SJCRH30 (cell line): Measurements from ENCODE around the gene WHRN. TPM values are rescaled to one million over a fixed set of nuclear protein-coding genes. Genes with fewer than 3 reads are reported as not detected.

Experiments
- DNase-seq, 2 experiments: peaks; one replicate each; pipeline ENCODE4 v3.0.0-alpha.2; 2015 to 2020
- H3K27ac ChIP-seq: fragments of 250-450 bp; sonication (Bioruptor Pico); 2 replicates; pipeline ENCODE4 v1.5.1; 2020; ENCODE audit warnings: mild to moderate bottlenecking, moderate library complexity
- H3K27me3 ChIP-seq: fragments of 250-450 bp; sonication (Bioruptor Pico); 2 replicates; pipeline ENCODE4 v1.5.1; 2020; ENCODE audit warnings: mild to moderate bottlenecking, moderate library complexity
- H3K36me3 ChIP-seq: fragments of 250-450 bp; sonication (Bioruptor Pico); 2 replicates; pipeline ENCODE4 v1.5.1; 2020; ENCODE audit warnings: mild to moderate bottlenecking, moderate library complexity
- H3K4me1 ChIP-seq: fragments of 250-450 bp; sonication (Bioruptor Pico); 2 replicates; pipeline ENCODE4 v1.5.1; 2020; ENCODE audit warnings: mild to moderate bottlenecking, moderate library complexity
- H3K4me3 ChIP-seq: fragments of 250-450 bp; sonication (Bioruptor Pico); 2 replicates; pipeline ENCODE4 v1.5.1; 2020; ENCODE audit warnings: mild to moderate bottlenecking, moderate library complexity
- H3K9me3 ChIP-seq: fragments of 250-450 bp; sonication (Bioruptor Pico); replicated peaks from 2 replicates; pipeline ENCODE4 v1.5.1; 2020; ENCODE audit warnings: mild to moderate bottlenecking, moderate library complexity
- total RNA-seq: library from RNA; depleted of rRNA; stranded (reverse); fragments of >200 nt; shearing (Covaris generic); gene quantifications from 2 replicates; pipeline ENCODE4 v1.2.3, GENCODE V29; 2014

Gene WHRN
- total RNA-seq, 1 experiment from 2014 or later = 3.1 TPM

GRCh38 chr9:114524247-114524681 is 19.0 kb upstream of the WHRN start:
- DNase-seq = no peak
- Histone ChIP-seq H3K27me3 (no peaks in the 10 kb centered on the region), H3K36me3 (no peaks in the 10 kb centered on the region), H3K4me1 (peaks cover 8% of the 10 kb centered on the region), H3K27ac (no peak overlapping the region), H3K4me3 (no peak overlapping the region), H3K9me3 (no peaks in the 10 kb centered on the region)

DNA sequence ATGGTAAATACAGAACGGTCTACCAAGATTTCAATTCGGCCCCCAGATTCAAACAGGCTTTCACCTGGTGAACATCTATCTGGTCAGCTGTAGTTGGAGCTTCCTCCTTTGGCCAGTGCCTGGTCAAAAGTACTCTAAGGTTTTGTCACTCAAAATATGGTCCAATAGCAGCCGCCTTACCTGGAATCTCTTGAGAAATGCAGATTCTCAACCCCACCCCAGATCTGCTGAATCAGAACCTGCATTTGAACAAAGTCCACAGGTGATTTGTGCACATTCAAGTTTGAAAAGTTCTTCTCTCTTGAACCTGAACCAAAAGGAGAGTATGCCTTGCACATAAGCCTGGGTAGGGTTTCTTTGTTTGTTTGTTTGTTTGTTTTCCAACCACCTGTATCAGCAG is 17.6 kb upstream of the WHRN start:
- no peak for DNase-seq
- Histone ChIP-seq H3K27ac (no peak overlapping the region), H3K4me1 (peaks cover 11% of the 10 kb centered on the region), H3K27me3 (no peaks in the 10 kb centered on the region), H3K4me3 (no peak overlapping the region), H3K9me3 (no peaks in the 10 kb centered on the region; the same call in 1 of the 2 replicates), H3K36me3 (no peaks in the 10 kb centered on the region)

DNA sequence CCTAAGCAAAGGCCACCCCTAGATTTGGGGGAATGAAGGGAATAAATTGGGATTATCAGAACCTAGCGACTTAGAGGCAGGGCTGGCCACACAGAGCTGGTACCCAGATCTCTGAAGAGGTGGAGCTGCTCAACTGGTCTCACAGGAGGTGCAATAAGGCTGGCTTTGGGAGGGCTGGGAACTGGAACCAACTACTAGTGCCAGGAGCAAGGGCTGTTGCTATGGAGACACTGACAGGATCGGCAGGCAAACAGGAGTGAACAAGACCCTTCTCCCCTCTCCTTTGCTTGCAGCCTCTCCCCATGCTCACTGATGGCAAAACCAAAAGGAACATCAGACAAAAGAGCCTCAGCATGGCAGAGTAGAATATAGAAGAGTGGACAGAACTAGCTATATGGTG is 17.0 kb upstream of the WHRN start:
- no peak overlapping the region for H3K4me3 ChIP-seq
- H3K27ac ChIP-seq = no peak overlapping the region
- H3K36me3 ChIP-seq = no peaks in the 10 kb centered on the region
- no peaks in the 10 kb centered on the region for H3K27me3 ChIP-seq
- peaks cover 11% of the 10 kb centered on the region for H3K4me1 ChIP-seq
- no peaks in the 10 kb centered on the region; the same call in 1 of the 2 replicates for H3K9me3 ChIP-seq
- no peak for DNase-seq

- Histone ChIP-seq H3K36me3 (no peaks in the 10 kb centered on the region), H3K4me3 (no peak overlapping the region), H3K4me1 (peaks cover 11% of the 10 kb centered on the region), H3K27ac (no peak overlapping the region), H3K9me3 (no peaks in the 10 kb centered on the region; the same call in 1 of the 2 replicates), H3K27me3 (no peaks in the 10 kb centered on the region)
- no peak for DNase-seq
Observed at GRCh38 chr9:114521846-114522245, 16.6 kb upstream of the WHRN start.

GRCh38 chr9:114518599-114519022 is 13.3 kb upstream of the WHRN start:
- Histone ChIP-seq H3K9me3 (no peaks in the 10 kb centered on the region; the same call in 1 of the 2 replicates), H3K36me3 (no peaks in the 10 kb centered on the region), H3K27ac (no peak overlapping the region), H3K4me1 (peaks cover 7% of the 10 kb centered on the region), H3K27me3 (no peaks in the 10 kb centered on the region), H3K4me3 (no peak overlapping the region)
- DNase-seq = no peak

GRCh38 chr9:114518120-114518519 is 12.8 kb upstream of the WHRN start:
- H3K9me3 ChIP-seq = no peaks in the 10 kb centered on the region; the same call in 1 of the 2 replicates
- DNase-seq = no peak
- H3K4me1 ChIP-seq = peaks cover 6% of the 10 kb centered on the region
- no peak overlapping the region for H3K4me3 ChIP-seq
- H3K27me3 ChIP-seq = no peaks in the 10 kb centered on the region
- no peaks in the 10 kb centered on the region for H3K36me3 ChIP-seq
- no peak overlapping the region for H3K27ac ChIP-seq

DNA sequence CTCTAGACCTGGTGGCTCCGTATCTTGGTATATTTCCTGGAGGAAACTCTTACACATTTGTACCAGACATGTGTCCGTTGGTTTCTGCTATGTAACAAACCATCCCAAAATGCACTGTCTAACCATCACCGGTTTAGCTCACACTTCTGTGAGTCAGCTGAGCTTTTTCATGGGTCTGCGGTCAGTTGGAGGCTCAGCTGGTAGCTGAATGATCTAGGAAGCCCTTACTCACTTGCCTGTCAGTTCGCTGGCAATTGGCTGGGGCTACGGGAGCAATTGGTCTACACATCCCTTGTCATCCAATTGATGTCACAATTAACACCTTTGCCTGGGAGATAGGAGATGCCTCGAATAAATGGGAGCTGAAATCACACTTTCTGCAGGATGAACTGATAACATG is 11.6 kb upstream of the WHRN start:
- no peak overlapping the region for H3K4me3 ChIP-seq
- DNase-seq = no peak
- no peaks in the 10 kb centered on the region for H3K36me3 ChIP-seq
- H3K9me3 ChIP-seq = no peaks in the 10 kb centered on the region; the same call in 1 of the 2 replicates
- H3K27me3 ChIP-seq = no peaks in the 10 kb centered on the region
- no peak overlapping the region for H3K27ac ChIP-seq
- peaks cover 14% of the 10 kb centered on the region for H3K4me1 ChIP-seq

GRCh38 chr9:114515528-114515927 is 10.3 kb upstream of the WHRN start:
- Histone ChIP-seq H3K4me1 (peaks cover 18% of the 10 kb centered on the region), H3K27ac (no peak overlapping the region), H3K36me3 (no peaks in the 10 kb centered on the region), H3K4me3 (no peak overlapping the region), H3K9me3 (no peaks in the 10 kb centered on the region; the same call in 1 of the 2 replicates), H3K27me3 (0 out of 2 replicates have a peak, but pooled peaks cover 3% of the 10 kb centered on the region)
- DNase-seq = no peak

DNA sequence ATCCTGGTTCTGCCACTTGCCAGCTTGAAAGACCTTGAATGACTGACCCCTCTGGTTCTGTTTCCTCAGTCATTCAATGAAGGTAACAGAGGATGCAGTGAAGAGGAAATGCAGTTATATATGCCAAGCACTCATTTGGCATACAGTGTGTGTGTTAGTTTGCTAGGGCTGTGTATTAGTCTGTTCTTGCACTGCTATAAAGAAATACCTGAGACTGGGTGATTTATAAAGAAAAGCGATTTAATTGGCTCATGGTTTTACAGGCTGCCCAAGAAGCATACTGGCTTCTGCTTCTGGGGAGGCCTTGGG is 8.6 kb upstream of the WHRN start:
- Histone ChIP-seq H3K9me3 (no peaks in the 10 kb centered on the region; the same call in 1 of the 2 replicates), H3K27me3 (peaks cover 12% of the 10 kb centered on the region), H3K4me3 (no peak overlapping the region), H3K36me3 (no peaks in the 10 kb centered on the region), H3K27ac (no peak overlapping the region), H3K4me1 (peaks cover 12% of the 10 kb centered on the region)
- DNase-seq = no peak

- Histone ChIP-seq H3K9me3 (no peaks in the 10 kb centered on the region; the same call in 1 of the 2 replicates), H3K36me3 (no peaks in the 10 kb centered on the region)
- DNase-seq = peak; percentile 25 to 34
Observed at GRCh38 chr9:114513055-114513958, 8.0 kb upstream of the WHRN start.

GRCh38 chr9:114511978-114512874 is 7.0 kb upstream of the WHRN start:
- Histone ChIP-seq H3K27ac (no peak overlapping the region), H3K36me3 (no peaks in the 10 kb centered on the region), H3K9me3 (no peaks in the 10 kb centered on the region), H3K27me3 (peaks cover 18% of the 10 kb centered on the region), H3K4me1 (peaks cover 12% of the 10 kb centered on the region), H3K4me3 (no peak overlapping the region)
- DNase-seq = no peak

More at GRCh38 chr9:114513055-114513958, 8.0 kb upstream of the WHRN start:
- Histone ChIP-seq H3K4me3 (no peak overlapping the region), H3K27me3 (peaks cover 18% of the 10 kb centered on the region), H3K4me1 (peaks cover 12% of the 10 kb centered on the region), H3K27ac (no peak overlapping the region)

GRCh38 chr9:114507726-114508125 is 2.5 kb upstream of the WHRN start:
- Histone ChIP-seq H3K9me3 (no peaks in the 10 kb centered on the region), H3K4me3 (no peak overlapping the region), H3K27me3 (peaks cover 18% of the 10 kb centered on the region), H3K36me3 (no peaks in the 10 kb centered on the region), H3K4me1 (peaks cover 17% of the 10 kb centered on the region), H3K27ac (no peak overlapping the region)
- DNase-seq = no peak

DNA sequence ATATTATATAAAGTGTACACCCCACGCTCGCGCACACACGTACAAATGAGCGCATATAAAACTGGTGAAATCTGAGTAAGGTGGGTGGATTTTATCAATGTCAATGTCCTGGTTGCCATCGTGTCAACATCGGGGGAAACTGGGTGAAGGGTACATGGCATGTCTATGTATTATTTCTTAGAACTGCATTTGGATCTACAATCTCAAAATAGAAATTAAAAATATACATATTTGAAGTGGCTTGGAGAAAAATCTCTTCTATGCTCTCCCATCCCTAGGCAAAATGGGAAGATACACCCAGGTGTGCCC is 763 bp upstream of the WHRN start:
- Histone ChIP-seq H3K4me3 (peak overlapping the region; percentile 79), H3K4me1 (peaks cover 8% of the 10 kb centered on the region; the same call in 1 of the 2 replicates), H3K27me3 (peaks cover 15% of the 10 kb centered on the region), H3K9me3 (no peaks in the 10 kb centered on the region), H3K36me3 (no peaks in the 10 kb centered on the region), H3K27ac (no peak overlapping the region)
- DNase-seq = no peak

DNA sequence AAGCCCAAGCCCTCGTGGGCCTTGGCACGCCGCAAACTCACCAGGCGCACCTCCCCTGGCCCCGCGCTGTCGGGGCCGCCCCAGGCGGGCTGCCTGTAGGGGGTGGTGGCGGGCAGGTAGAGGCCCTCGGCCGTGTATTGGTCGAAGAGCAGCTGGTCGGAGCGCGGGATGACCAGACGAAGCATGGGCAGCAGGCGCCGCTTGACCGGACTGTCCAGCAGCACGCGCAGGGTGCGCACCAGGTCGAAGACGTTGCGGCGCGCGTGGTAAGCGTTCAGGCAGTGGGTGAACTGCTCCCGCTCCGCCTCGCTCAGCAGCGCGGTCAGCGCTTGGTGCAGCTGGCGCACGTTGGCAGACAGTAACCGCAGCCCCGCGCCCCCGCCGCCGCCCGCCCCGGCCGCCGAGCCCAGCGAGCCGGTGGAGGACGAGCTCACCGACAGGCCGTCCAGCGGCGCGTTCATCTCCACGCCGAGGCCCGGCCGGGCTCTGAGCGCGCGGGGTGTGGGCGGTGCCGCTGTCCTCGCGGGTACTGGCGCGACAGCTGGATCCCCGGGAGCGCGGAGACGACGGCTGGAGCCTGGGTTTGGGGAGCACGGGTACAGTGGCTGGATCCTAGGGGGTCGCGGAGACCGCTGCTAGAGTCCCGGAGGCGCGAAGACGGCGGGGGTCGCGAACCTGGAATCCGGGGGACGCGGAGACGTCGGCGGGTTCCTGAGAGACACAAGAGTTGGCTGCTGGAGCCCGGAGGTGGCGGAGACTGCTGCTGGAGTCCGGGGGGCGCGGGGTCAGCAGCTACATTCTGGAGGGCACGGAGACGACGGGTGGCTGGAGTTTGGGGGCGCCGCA is 709 bp downstream of the WHRN start:
- Histone ChIP-seq H3K4me3 (peak overlapping the region; percentile 79), H3K27ac (no peak overlapping the region)
- no peak for DNase-seq

More for the DNA sequence above, 709 bp downstream of the WHRN start:
- Histone ChIP-seq H3K4me1 (peaks cover 8% of the 10 kb centered on the region; the same call in 1 of the 2 replicates), H3K9me3 (no peaks in the 10 kb centered on the region), H3K27me3 (peaks cover 11% of the 10 kb centered on the region), H3K36me3 (no peaks in the 10 kb centered on the region)
